Measurements from ENCODE around the gene ROBO2. TPM values are rescaled to one million over a fixed set of nuclear protein-coding genes. Genes with fewer than 3 reads are reported as not detected.

The ROBO2 gene
- polyA plus RNA-seq, 2 of the 4 experiments (the other 2 are of a cell fraction), result 0.04 TPM; not detected in 1

GRCh38 chr3:77190374-77190773 lies 150.5 kb downstream of the ROBO2 start:
- no peak overlapping the region for H3K4me3 ChIP-seq
- DNase-seq (ENCODE audit: low read depth in 1 of 2, low spot score in 1 of 2), result no peak
- ChIA-PET CTCF (no interaction called here), POLR2A (no interaction called here)
- no peak for ATAC-seq
- TF ChIP-seq USF2 (IDR thresholded peaks at IDR 0.05) (no peak), POLR2A (IDR thresholded peaks at IDR 0.05; ENCODE audit: low read length) (no peak), FOSB (CRISPR knock-in tag; IDR thresholded peaks at IDR 0.05) (no peak), CBX2 (IDR thresholded peaks at IDR 0.05; ENCODE audit: borderline replicate concordance, low read depth) (no peak), MYC (IDR thresholded peaks at IDR 0.05; ENCODE audit: borderline replicate concordance, low read length) (no peak), RFX5 (IDR thresholded peaks at IDR 0.05) (no peak), HES2 (IDR thresholded peaks at IDR 0.05) (no peak), BHLHE40 (IDR thresholded peaks at IDR 0.05; ENCODE audit: low read depth, low read length) (no peak)
- TF ChIP-seq, protein P1, sequence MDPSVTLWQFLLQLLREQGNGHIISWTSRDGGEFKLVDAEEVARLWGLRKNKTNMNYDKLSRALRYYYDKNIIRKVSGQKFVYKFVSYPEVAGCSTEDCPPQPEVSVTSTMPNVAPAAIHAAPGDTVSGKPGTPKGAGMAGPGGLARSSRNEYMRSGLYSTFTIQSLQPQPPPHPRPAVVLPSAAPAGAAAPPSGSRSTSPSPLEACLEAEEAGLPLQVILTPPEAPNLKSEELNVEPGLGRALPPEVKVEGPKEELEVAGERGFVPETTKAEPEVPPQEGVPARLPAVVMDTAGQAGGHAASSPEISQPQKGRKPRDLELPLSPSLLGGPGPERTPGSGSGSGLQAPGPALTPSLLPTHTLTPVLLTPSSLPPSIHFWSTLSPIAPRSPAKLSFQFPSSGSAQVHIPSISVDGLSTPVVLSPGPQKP (IDR thresholded peaks at IDR 0.05; ENCODE audit: low read depth, low read length), result no peak
- TF ChIP-seq, protein P2, sequence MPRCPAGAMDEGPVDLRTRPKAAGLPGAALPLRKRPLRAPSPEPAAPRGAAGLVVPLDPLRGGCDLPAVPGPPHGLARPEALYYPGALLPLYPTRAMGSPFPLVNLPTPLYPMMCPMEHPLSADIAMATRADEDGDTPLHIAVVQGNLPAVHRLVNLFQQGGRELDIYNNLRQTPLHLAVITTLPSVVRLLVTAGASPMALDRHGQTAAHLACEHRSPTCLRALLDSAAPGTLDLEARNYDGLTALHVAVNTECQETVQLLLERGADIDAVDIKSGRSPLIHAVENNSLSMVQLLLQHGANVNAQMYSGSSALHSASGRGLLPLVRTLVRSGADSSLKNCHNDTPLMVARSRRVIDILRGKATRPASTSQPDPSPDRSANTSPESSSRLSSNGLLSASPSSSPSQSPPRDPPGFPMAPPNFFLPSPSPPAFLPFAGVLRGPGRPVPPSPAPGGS (IDR thresholded peaks at IDR 0.05), result no peak
- no peak overlapping the region for H3K4me2 ChIP-seq
- WGBS (ENCODE audit: missing lambda C conversion rate), result 0% methylated on average over 3 of the region's 3 CpGs
- no peak for FAIRE-seq
- H3K27ac ChIP-seq, result no peak overlapping the region
- H3K4me1 ChIP-seq, result no peaks in the 10 kb centered on the region
- H3K9me3 ChIP-seq, result no peaks in the 10 kb centered on the region

DNA sequence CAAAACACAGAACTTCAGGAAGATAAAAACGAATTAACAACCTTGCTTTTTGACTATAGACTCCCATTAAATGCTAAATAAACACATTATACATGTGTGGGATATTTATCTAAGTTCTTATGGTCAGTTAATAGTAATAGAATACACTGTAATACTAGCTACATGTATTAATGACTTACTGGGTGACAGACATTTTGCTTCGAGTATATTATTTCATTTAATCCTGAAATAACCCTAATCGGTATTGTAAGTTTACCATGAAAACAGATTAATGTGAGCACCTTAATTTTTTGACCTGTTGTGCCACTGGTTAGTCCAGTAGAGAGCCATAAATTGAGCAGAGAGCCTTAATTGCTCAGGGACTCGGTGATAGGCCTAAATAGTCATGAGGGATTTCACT lies 151.1 kb downstream of the ROBO2 start:
- no peaks in the 10 kb centered on the region for H3K4me1 ChIP-seq
- no peak overlapping the region for H3K4me2 ChIP-seq
- DNase-seq (ENCODE audit: low read depth in 1 of 2, low spot score in 1 of 2) (no peak), ATAC-seq (no peak), FAIRE-seq (no peak)
- ChIA-PET CTCF (no interaction called here), POLR2A (no interaction called here)
- H3K4me3 ChIP-seq, result no peak overlapping the region
- TF ChIP-seq MAZ (IDR thresholded peaks at IDR 0.05; ENCODE audit: borderline replicate concordance, low read depth, low read length) (no peak), CEBPB (IDR thresholded peaks at IDR 0.05) (no peak), TFCP2L1 (CRISPR knock-in tag; IDR thresholded peaks at IDR 0.05) (no peak), MAX (IDR thresholded peaks at IDR 0.05) (no peak), MYC (IDR thresholded peaks at IDR 0.05; ENCODE audit: borderline replicate concordance, low read length) (no peak), PHF8 (IDR thresholded peaks at IDR 0.05; ENCODE audit: borderline replicate concordance, low read depth) (no peak), JUN (IDR thresholded peaks at IDR 0.05) (no peak), NFE2L2 (conservative IDR thresholded peaks at IDR 0.05; ENCODE audit: low read length) (no peak), ZFP36 (IDR thresholded peaks at IDR 0.05; ENCODE audit: borderline replicate concordance, partially characterized antibody) (no peak), NR3C1 (IDR thresholded peaks at IDR 0.05) (no peak), MAFK (IDR thresholded peaks at IDR 0.05; ENCODE audit: partially characterized antibody) (no peak), SREBF2 (IDR thresholded peaks at IDR 0.05) (no peak)
- TF ChIP-seq, protein P3, sequence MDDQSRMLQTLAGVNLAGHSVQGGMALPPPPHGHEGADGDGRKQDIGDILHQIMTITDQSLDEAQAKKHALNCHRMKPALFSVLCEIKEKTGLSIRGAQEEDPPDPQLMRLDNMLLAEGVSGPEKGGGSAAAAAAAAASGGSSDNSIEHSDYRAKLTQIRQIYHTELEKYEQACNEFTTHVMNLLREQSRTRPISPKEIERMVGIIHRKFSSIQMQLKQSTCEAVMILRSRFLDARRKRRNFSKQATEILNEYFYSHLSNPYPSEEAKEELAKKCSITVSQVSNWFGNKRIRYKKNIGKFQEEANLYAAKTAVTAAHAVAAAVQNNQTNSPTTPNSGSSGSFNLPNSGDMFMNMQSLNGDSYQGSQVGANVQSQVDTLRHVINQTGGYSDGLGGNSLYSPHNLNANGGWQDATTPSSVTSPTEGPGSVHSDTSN (IDR thresholded peaks at IDR 0.05), result no peak
- TF ChIP-seq, protein P1 (IDR thresholded peaks at IDR 0.05; ENCODE audit: low read depth, low read length), result no peak
- H3K27ac ChIP-seq, result no peak overlapping the region
- H3K9me3 ChIP-seq, result no peaks in the 10 kb centered on the region
- WGBS (ENCODE audit: missing lambda C conversion rate), result 0% methylated on average over 4 of the region's 4 CpGs
